ENCODE measurements around the gene ZNF92.
"Not testable (repeated sequence)": the region's sequence is repeated elsewhere in the genome, so short reads cannot be mapped to it uniquely, and the experiment has no call there.

Gene ZNF92

DNA sequence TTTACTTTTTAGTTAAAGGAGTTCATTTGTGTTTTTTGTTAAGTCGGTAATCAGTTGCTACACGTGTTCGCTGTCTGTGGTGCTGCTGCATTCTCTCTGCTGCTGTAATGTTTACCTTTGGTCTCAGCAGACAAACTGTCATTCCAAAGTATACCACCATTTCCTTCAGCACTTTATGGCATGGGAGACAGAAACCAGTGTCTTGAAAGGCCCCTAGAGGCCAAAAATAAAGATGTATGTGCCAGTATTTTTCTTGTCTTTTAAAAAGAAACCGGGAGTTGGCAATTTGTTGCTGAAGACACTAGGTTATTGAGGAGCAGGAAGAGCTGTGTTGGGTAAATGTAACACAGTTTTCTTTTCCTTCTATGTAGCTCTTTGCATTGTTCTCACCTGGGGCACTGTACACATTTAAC lies 24.1 kb downstream of the ZNF92 start:
- no peak for DNase-seq (ENCODE audit: low spot score)
- TF ChIP-seq, protein P1, sequence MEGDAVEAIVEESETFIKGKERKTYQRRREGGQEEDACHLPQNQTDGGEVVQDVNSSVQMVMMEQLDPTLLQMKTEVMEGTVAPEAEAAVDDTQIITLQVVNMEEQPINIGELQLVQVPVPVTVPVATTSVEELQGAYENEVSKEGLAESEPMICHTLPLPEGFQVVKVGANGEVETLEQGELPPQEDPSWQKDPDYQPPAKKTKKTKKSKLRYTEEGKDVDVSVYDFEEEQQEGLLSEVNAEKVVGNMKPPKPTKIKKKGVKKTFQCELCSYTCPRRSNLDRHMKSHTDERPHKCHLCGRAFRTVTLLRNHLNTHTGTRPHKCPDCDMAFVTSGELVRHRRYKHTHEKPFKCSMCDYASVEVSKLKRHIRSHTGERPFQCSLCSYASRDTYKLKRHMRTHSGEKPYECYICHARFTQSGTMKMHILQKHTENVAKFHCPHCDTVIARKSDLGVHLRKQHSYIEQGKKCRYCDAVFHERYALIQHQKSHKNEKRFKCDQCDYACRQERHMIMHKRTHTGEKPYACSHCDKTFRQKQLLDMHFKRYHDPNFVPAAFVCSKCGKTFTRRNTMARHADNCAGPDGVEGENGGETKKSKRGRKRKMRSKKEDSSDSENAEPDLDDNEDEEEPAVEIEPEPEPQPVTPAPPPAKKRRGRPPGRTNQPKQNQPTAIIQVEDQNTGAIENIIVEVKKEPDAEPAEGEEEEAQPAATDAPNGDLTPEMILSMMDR (IDR thresholded peaks at IDR 0.05; ENCODE audit: extremely low read depth, missing control alignments) = no peak

DNA sequence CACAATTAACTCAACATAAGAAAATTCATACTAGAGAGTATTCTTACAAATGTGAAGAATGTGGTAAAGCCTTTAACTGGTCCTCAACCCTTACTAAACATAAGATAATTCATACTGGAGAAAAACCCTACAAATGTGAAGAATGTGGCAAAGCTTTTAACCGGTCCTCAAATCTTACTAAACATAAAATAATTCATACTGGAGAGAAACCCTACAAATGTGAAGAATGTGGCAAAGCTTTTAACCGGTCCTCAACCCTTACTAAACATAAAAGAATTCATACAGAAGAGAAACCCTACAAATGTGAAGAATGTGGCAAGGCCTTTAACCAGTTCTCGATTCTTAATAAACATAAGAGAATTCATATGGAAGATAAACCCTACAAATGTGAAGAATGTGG lies 25.0 kb downstream of the ZNF92 start:
- DNase-seq (ENCODE audit: low spot score) = not testable (repeated sequence)

DNA sequence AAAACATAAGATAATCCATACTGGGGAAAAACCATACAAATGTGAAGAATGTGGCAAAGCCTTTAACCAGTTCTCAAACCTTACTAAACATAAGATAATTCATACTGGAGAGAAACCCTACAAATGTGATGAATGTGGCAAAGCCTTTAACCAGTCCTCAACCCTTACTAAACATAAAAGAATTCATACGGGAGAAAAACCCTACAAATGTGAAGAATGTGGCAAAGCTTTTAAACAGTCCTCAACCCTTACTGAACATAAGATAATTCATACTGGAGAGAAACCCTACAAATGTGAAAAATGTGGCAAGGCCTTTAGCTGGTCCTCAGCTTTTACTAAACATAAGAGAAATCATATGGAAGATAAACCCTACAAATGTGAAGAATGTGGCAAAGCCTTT lies 25.4 kb downstream of the ZNF92 start:
- not testable (repeated sequence) for DNase-seq (ENCODE audit: low spot score)

DNA sequence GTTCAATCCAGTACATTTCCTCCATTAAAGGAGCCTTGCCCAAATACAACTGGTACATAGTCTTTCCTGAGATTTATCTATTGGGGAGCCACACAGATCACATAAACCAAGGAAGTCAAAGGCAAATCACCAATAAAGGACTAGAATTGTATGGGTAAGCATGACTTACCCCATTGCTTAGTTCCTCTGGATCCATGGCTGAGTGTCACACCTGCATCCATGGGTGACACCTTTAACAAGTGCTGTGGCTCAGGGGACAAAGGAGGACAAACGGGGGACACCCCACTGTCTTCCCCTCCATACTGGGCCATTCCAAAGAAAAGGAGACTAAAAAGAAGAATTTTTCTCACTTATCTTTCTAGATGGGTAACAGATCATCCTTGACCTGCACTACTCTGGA lies 30.4 kb downstream of the ZNF92 start:
- TF ChIP-seq, protein P1 (IDR thresholded peaks at IDR 0.05; ENCODE audit: extremely low read depth, missing control alignments) = no peak
- DNase-seq (ENCODE audit: low spot score) = no peak

DNA sequence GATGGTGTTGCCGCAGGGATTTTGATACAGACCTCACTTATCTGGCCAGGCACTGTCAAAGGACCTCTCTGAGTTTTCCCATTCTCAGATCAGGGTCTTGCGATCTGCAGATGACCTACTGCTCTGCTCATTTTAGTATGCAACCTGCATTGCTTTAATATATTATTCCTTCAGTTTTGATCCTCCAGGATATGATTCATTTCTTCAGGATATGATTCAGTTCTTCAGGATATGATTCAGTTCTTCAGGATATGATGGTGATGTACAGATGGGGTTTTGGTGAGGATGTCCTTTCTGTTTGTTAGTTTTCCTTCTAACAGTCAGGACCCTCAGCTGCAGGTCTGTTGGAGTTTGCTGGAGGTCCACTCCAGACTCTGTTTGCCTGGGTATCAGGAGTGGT lies 33.1 kb downstream of the ZNF92 start:
- DNase-seq (ENCODE audit: low spot score) = not testable (repeated sequence)

DNA sequence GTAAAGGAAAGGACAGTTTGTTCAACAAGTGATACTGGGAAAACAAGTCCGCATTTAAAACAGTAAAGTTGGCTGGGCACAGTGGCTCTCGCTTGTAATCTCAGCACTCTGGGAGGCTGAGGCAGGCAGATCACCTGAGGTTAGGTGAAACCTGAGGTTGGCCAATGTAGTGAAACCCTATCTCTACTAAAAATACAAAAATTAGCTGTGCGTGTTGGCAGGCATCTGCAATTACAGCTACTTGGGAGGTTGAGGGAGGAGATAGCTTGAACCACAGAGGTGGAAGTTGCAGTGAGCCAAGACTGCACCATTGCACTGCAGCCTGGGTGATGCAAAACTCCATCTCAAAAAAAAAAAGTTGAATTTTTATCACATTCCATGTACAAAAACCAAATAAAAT lies 35.7 kb downstream of the ZNF92 start:
- TF ChIP-seq, protein P1 (IDR thresholded peaks at IDR 0.05; ENCODE audit: extremely low read depth, missing control alignments) = no peak
- DNase-seq (ENCODE audit: low spot score) = no peak

DNA sequence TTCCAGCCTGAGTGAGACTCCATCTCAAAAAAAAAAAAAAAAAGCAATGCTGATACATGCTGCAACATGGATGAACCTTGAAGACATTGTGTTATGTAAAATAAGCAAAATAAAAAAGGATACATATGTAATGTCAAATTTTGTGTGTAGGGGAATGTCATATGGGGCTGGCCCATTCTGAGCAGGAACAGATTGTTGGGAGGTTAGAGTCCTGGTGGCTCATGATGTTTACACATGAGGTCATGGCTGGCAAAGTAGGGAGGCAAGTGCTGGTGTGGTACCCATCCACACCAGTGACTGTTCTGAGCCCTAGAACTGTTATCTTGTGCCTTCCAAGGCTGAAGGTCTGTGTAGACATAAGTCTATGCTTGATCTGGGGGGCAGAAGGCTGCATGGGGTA lies 37.6 kb downstream of the ZNF92 start:
- DNase-seq (ENCODE audit: low spot score) = no peak

DNA sequence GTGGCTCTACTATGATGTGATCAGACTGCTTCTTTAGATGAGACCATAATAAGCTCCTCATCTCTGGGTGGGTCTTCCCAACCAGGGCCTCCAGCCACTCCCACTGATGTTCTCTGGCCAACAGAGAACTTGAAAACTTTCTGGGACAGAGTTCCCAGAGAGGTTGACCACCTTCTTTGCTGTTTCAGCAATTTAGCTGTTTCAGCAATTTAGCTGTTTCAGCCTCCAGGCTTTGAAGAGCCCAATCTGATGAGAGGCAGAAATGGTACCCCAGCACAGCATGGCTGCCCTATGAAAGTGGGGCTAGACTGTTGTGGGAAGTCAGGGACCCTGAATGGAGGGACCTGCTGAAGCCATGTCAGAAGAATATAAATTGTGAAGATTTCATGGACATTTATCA lies 49.0 kb downstream of the ZNF92 start:
- DNase-seq (ENCODE audit: low spot score) = no peak
- TF ChIP-seq, protein P1 (IDR thresholded peaks at IDR 0.05; ENCODE audit: extremely low read depth, missing control alignments) = no peak

More for the DNA sequence above, 37.6 kb downstream of the ZNF92 start:
- TF ChIP-seq, protein P1 (IDR thresholded peaks at IDR 0.05; ENCODE audit: extremely low read depth, missing control alignments) = no peak

DNA sequence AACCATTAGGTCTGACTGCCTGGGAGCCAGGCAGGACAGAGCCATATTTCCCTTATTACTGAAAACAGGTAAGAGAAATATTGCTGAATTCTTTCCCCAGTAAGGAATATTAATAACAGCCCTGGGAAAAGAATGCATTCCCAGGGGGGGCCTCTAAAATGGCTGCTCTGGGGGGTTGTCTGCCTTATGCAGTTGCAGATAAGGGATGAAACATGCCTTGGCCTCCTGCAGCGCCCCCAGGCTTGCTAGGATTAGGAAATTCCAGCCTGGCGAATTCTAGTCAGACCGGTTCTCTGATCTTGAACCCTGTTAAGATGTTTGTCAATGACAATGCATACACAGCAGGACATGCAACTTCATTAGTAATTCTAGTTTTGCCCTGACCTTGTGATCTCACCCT lies 49.6 kb downstream of the ZNF92 start:
- not testable (repeated sequence) for DNase-seq (ENCODE audit: low spot score)

DNA sequence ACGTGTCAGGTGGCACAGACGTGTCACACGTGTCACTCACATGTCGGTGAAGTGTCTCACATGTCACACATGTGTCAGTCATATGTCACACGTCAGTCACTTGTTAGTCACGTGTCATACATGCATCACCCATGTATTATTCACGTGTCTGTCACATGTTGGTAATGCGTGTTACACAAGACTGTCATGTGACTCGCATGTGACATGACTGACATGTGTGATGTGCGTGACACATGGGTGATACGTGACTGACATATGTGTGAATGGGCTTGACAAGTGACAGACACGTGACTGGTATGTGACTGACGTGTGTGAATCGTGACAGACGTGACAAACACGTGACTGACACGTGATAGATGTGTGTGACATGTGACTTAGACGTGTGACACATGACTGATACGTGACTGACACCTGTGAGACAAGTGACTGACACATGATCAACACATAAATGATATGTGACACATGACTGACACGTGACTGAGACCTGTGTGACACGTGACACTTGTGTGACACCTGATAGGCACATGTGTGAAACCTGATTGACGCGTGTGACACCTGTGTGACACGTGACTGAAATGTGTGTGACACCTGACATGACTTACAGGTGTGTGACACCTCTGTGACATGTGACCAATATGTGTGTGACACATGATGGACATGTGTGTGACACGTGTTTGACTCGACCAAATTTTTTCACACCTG lies 56.1 kb downstream of the ZNF92 start:
- TF ChIP-seq, protein P1 (IDR thresholded peaks at IDR 0.05; ENCODE audit: extremely low read depth, missing control alignments) = no peak
- no peak for DNase-seq (ENCODE audit: low spot score)

Data from GM20000 (cell line).